Measurements from ENCODE around the gene LTBP1. TPM values are rescaled to one million over a fixed set of nuclear protein-coding genes. Genes with fewer than 3 reads are reported as not detected.

LTBP1 gene
- total and polyA plus RNA-seq, 5 donors from 2014 or later, result 3.7 TPM; not detected in 4

DNA sequence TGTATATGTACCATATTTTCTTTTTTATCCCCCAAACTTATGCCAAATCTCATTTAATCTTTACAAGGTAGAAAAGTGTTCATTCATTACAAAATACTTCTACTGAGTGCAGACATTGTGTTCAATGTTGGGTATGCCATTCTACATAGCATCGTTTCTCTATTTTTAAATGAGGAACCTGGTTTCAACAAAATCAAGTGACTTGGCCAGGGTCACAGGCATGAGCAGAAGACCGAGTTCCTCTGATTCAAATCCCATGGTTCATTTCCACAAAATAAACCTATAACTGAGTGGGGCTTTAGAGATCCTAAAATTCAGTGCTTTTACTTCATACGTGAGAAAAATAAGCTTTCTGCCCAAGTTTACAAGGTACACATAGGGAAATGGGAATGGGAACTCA lies 448.3 kb downstream of the LTBP1 start:
- Histone ChIP-seq H3K27me3 (ENCODE audit: control insufficient read depth, insufficient read depth, low read length) (no peaks in the 10 kb centered on the region), H3K36me3 (ENCODE audit: control insufficient read depth, insufficient read depth, low read length) (no peaks in the 10 kb centered on the region), H3K9me3 (ENCODE audit: control insufficient read depth in 2 of 2, low read length in 2 of 2) (no peaks in the 10 kb centered on the region), H3K4me3 (ENCODE audit: low read depth, low read length) (no peak overlapping the region), H3K4me1 (ENCODE audit: control insufficient read depth, insufficient read depth, low read length, poor library complexity, severe bottlenecking) (no peaks in the 10 kb centered on the region), H3K27ac (ENCODE audit: insufficient read depth, low read length, poor library complexity, severe bottlenecking) (no peak overlapping the region)
- Mint-ChIP-seq H3K4me1 (peaks cover 0 to 3% (median 0%) of the 10 kb centered on the region in 4 donors), H3K36me3 (no peaks in the 10 kb centered on the region), H3K9me3 (no peaks in the 10 kb centered on the region), H3K4me3 (no peak overlapping the region), H3K27ac (no peak overlapping the region), H3K27me3 (peaks cover 5% of the 10 kb centered on the region)
- ATAC-seq (ENCODE audit: low read depth in 2 of 2) (no peak), DNase-seq (no peak)

DNA sequence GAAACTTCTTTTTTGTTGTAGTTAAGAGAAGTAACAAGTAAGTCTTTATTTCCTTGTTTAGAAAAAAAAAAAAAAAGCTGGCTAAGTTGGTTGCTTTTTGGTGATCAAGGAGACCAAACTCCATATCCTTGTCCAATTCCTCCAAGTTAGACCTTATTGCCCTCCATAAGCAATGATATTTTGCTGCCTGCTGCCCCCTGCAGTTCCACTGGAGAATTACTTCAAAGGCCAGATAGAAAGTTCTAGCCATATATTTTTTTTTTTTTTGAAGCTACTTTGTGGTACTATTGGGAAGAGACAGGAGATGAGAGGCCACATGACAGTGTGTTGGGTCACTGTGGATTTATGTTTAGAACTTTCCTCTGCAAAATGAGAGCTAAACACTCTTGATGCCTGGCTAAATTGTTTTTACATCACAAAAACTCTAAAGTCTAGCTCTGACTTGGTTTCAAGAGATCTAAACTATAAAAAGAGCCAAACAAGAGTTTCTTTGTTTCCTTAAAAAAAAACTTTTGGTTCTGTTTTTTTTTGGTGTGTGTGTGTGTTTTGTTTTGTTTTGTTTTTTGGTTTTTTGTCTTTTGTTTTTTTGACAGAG lies 449.0 kb downstream of the LTBP1 start:
- ATAC-seq (ENCODE audit: low read depth in 2 of 2), result no peak
- H3K27me3 Mint-ChIP-seq, result peaks cover 5% of the 10 kb centered on the region
- peak in 2 of 3 donors; percentile 11 to 52 for DNase-seq

DNA sequence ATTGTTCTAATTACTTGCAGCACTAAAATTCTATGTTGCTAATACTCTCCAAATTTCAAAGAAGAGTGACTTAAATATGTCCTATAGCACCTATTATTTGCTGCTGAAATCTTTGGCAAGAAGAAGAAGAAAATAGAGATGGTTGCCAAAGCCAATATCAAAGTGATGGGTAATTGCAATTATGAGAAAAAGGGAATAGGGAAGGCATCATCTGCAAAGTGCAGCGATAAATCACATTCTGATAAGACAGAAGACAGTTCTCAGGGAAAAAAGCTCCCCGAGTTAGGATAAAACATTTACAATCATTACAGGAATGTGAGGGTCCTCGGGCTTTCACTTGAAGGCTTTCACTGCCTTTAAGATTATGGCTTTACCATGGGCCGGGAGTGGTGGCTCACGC lies 457.6 kb downstream of the LTBP1 start:
- Histone ChIP-seq H3K27me3 (ENCODE audit: control insufficient read depth, insufficient read depth, low read length) (peaks cover 1% of the 10 kb centered on the region), H3K9me3 (ENCODE audit: control insufficient read depth in 2 of 2, low read length in 2 of 2) (peaks cover 0 to 5% of the 10 kb centered on the region in 2 experiments), H3K4me1 (ENCODE audit: control insufficient read depth, insufficient read depth, low read length, poor library complexity, severe bottlenecking) (no peaks in the 10 kb centered on the region), H3K36me3 (ENCODE audit: control insufficient read depth, insufficient read depth, low read length) (no peaks in the 10 kb centered on the region), H3K4me3 (ENCODE audit: low read depth, low read length) (no peak overlapping the region), H3K27ac (ENCODE audit: insufficient read depth, low read length, poor library complexity, severe bottlenecking) (no peak overlapping the region)
- Mint-ChIP-seq H3K4me3 (no peak overlapping the region), H3K9me3 (peaks cover 0 to 10% (median 2%) of the 10 kb centered on the region in 7 donors), H3K27me3 (peaks cover 17% of the 10 kb centered on the region), H3K4me1 (no peaks in the 10 kb centered on the region), H3K36me3 (no peaks in the 10 kb centered on the region), H3K27ac (no peak overlapping the region)
- DNase-seq (no peak), ATAC-seq (ENCODE audit: low read depth in 2 of 2) (no peak)

More for the DNA sequence above, 449.0 kb downstream of the LTBP1 start:
- H3K9me3 Mint-ChIP-seq, result no peaks in the 10 kb centered on the region
- peaks cover 0 to 3% (median 0%) of the 10 kb centered on the region in 4 donors for H3K4me1 Mint-ChIP-seq
- no peak overlapping the region for H3K4me3 Mint-ChIP-seq
- no peaks in the 10 kb centered on the region for H3K9me3 ChIP-seq (ENCODE audit: control insufficient read depth in 2 of 2, low read length in 2 of 2)
- H3K4me1 ChIP-seq (ENCODE audit: control insufficient read depth, insufficient read depth, low read length, poor library complexity, severe bottlenecking), result no peaks in the 10 kb centered on the region
- H3K27ac Mint-ChIP-seq, result no peak overlapping the region
- no peak overlapping the region for H3K27ac ChIP-seq (ENCODE audit: insufficient read depth, low read length, poor library complexity, severe bottlenecking)
- no peaks in the 10 kb centered on the region for H3K27me3 ChIP-seq (ENCODE audit: control insufficient read depth, insufficient read depth, low read length)
- no peaks in the 10 kb centered on the region for H3K36me3 Mint-ChIP-seq
- no peak overlapping the region for H3K4me3 ChIP-seq (ENCODE audit: low read depth, low read length)
- no peaks in the 10 kb centered on the region for H3K36me3 ChIP-seq (ENCODE audit: control insufficient read depth, insufficient read depth, low read length)

DNA sequence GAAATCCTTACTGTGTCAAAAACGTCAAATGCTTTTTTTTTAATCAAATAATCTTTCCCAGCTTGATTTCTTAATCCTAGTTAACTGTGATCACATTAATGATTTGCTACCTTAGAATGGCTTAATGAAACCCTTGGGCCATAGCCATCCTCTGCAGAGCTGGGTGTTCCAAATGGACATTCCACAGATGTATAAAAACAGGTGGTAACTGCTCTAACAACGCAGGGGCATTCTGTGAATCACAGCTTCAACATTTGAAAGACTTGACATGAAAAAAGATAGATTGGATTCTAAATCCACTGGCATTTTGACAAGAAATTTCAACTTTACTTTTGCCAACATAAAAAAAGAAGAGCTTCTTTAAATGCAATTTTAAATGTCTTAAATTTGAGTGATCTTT lies 459.9 kb downstream of the LTBP1 start:
- DNase-seq (no peak), ATAC-seq (ENCODE audit: low read depth in 2 of 2) (no peak)
- H3K9me3 Mint-ChIP-seq, result peaks cover 0 to 10% (median 2%) of the 10 kb centered on the region in 7 donors
- no peak overlapping the region for H3K27ac Mint-ChIP-seq
- peaks cover 17% of the 10 kb centered on the region for H3K27me3 Mint-ChIP-seq
- H3K4me1 Mint-ChIP-seq, result no peaks in the 10 kb centered on the region
- Histone ChIP-seq H3K27me3 (ENCODE audit: control insufficient read depth, insufficient read depth, low read length) (peaks cover 4% of the 10 kb centered on the region), H3K27ac (ENCODE audit: insufficient read depth, low read length, poor library complexity, severe bottlenecking) (no peak overlapping the region), H3K36me3 (ENCODE audit: control insufficient read depth, insufficient read depth, low read length) (no peaks in the 10 kb centered on the region), H3K4me1 (ENCODE audit: control insufficient read depth, insufficient read depth, low read length, poor library complexity, severe bottlenecking) (no peaks in the 10 kb centered on the region), H3K9me3 (ENCODE audit: control insufficient read depth in 2 of 2, low read length in 2 of 2) (peaks cover 0 to 5% of the 10 kb centered on the region in 2 experiments), H3K4me3 (ENCODE audit: low read depth, low read length) (no peak overlapping the region)
- no peaks in the 10 kb centered on the region for H3K36me3 Mint-ChIP-seq
- H3K4me3 Mint-ChIP-seq, result no peak overlapping the region

DNA sequence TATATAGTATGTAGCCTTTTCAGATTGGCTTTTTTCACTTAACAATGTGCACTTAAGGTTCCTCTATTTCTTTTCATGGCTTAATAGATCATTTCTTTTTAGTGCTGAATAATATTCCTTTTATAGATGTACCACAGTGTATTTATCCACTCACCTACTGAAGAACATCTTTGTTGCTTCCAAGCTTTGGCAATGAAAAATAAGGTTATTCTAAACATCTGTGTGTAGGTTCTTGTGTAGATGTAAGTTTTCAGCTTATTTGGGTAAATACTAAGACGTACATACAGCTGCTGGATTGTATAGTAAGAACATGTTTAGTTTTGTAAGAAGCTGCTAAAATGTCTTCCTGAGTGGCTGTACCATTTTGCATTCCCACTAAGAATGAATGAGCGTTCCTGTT lies 461.4 kb downstream of the LTBP1 start:
- Mint-ChIP-seq H3K4me3 (no peak overlapping the region), H3K27ac (no peak overlapping the region), H3K36me3 (no peaks in the 10 kb centered on the region), H3K9me3 (peaks cover 0 to 10% (median 2%) of the 10 kb centered on the region in 7 donors), H3K27me3 (peaks cover 24% of the 10 kb centered on the region), H3K4me1 (no peaks in the 10 kb centered on the region)
- H3K27ac ChIP-seq (ENCODE audit: insufficient read depth, low read length, poor library complexity, severe bottlenecking), result no peak overlapping the region
- H3K36me3 ChIP-seq (ENCODE audit: control insufficient read depth, insufficient read depth, low read length), result no peaks in the 10 kb centered on the region
- peaks cover 0 to 5% of the 10 kb centered on the region in 2 experiments for H3K9me3 ChIP-seq (ENCODE audit: control insufficient read depth in 2 of 2, low read length in 2 of 2)
- ATAC-seq (ENCODE audit: low read depth in 2 of 2), result no peak
- peaks cover 4% of the 10 kb centered on the region for H3K27me3 ChIP-seq (ENCODE audit: control insufficient read depth, insufficient read depth, low read length)
- H3K4me3 ChIP-seq (ENCODE audit: low read depth, low read length), result no peak overlapping the region
- no peak for DNase-seq
- no peaks in the 10 kb centered on the region for H3K4me1 ChIP-seq (ENCODE audit: control insufficient read depth, insufficient read depth, low read length, poor library complexity, severe bottlenecking)

DNA sequence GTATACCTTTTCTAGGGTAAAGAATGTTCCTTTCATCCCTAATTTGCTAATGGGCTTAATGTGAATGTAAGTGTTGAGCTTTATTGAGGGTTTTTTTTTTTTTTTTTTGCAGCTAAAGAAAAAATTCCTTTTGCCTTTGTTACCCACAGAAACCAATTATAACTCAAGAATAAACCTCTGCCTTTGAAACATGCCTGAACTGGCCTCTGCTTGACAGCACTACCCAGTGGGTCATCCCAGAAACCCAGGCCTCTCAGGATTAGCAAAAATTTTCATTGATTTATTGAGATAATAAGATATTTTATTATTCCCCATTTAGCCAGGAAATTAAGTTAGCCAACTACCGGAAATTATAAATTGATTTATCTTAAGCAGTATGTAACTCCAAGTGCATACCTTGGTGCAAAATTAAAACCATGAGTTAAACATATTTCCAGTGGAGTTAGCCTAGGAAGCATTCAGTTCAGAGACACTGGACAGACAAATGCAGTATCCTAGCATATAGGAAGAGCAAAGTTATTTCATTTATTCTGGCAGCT lies 462.7 kb downstream of the LTBP1 start:
- peaks cover 25% of the 10 kb centered on the region for H3K27me3 Mint-ChIP-seq
- no peaks in the 10 kb centered on the region for H3K36me3 Mint-ChIP-seq
- no peak overlapping the region for H3K27ac ChIP-seq (ENCODE audit: insufficient read depth, low read length, poor library complexity, severe bottlenecking)
- peaks cover 4% of the 10 kb centered on the region for H3K27me3 ChIP-seq (ENCODE audit: control insufficient read depth, insufficient read depth, low read length)
- H3K4me1 Mint-ChIP-seq, result no peaks in the 10 kb centered on the region
- peaks cover 0 to 5% of the 10 kb centered on the region in 2 experiments for H3K9me3 ChIP-seq (ENCODE audit: control insufficient read depth in 2 of 2, low read length in 2 of 2)
- H3K36me3 ChIP-seq (ENCODE audit: control insufficient read depth, insufficient read depth, low read length), result no peaks in the 10 kb centered on the region
- DNase-seq (no peak), ATAC-seq (ENCODE audit: low read depth in 2 of 2) (no peak)
- H3K4me3 Mint-ChIP-seq, result no peak overlapping the region
- H3K9me3 Mint-ChIP-seq, result peaks cover 0 to 10% (median 2%) of the 10 kb centered on the region in 7 donors
- H3K4me3 ChIP-seq (ENCODE audit: low read depth, low read length), result no peak overlapping the region
- H3K27ac Mint-ChIP-seq, result no peak overlapping the region
- H3K4me1 ChIP-seq (ENCODE audit: control insufficient read depth, insufficient read depth, low read length, poor library complexity, severe bottlenecking), result no peaks in the 10 kb centered on the region

DNA sequence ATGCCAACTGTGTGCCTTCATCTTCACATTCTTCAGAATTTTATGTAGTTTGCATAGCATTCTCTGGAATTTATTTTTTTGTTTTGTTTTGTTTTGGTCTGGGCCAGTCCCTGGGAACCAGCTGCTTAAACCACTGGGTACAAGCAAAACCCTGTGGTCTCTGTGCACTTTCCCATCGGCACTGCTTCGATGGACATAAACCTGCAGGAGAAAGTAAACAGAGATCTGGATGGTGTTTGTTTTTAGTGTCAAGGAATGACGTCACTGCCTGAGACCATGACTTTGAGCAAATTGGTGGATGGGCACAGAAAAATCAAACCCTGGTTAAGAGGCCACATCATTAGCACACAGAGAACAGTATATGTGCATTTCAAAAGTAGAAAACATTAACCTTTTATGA lies 465.0 kb downstream of the LTBP1 start:
- Histone ChIP-seq H3K9me3 (ENCODE audit: control insufficient read depth in 2 of 2, low read length in 2 of 2) (peaks cover 0 to 5% of the 10 kb centered on the region in 2 experiments), H3K36me3 (ENCODE audit: control insufficient read depth, insufficient read depth, low read length) (no peaks in the 10 kb centered on the region), H3K27me3 (ENCODE audit: control insufficient read depth, insufficient read depth, low read length) (peaks cover 4% of the 10 kb centered on the region), H3K27ac (ENCODE audit: insufficient read depth, low read length, poor library complexity, severe bottlenecking) (no peak overlapping the region), H3K4me1 (ENCODE audit: control insufficient read depth, insufficient read depth, low read length, poor library complexity, severe bottlenecking) (no peaks in the 10 kb centered on the region), H3K4me3 (ENCODE audit: low read depth, low read length) (no peak overlapping the region)
- Mint-ChIP-seq H3K27ac (no peak overlapping the region), H3K9me3 (peaks cover 0 to 10% (median 2%) of the 10 kb centered on the region in 7 donors), H3K4me3 (no peak overlapping the region), H3K4me1 (no peaks in the 10 kb centered on the region), H3K36me3 (no peaks in the 10 kb centered on the region), H3K27me3 (peaks cover 24% of the 10 kb centered on the region)
- no peak for DNase-seq
- ATAC-seq (ENCODE audit: low read depth in 2 of 2), result no peak

DNA sequence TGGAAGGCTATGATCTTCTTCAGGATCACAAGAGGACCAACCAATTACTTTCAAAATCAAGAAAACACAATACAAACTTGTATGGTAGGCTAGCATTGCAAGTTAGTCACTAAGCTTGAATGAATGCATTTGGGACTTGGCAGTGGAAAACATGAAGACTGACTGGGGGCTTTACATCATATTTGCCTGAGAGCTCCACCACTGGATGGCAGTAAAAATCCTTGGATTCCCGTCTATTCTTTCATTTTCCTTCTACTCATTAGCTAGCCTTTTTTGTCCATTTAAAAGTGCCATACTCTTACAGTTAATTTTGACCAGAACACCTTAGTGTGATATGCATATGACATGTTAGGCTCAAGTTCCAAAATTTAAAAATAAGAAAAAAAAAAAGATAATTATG lies 466.2 kb downstream of the LTBP1 start:
- Histone ChIP-seq H3K9me3 (ENCODE audit: control insufficient read depth in 2 of 2, low read length in 2 of 2) (peaks cover 0 to 5% of the 10 kb centered on the region in 2 experiments), H3K36me3 (ENCODE audit: control insufficient read depth, insufficient read depth, low read length) (no peaks in the 10 kb centered on the region), H3K4me1 (ENCODE audit: control insufficient read depth, insufficient read depth, low read length, poor library complexity, severe bottlenecking) (no peaks in the 10 kb centered on the region), H3K27me3 (ENCODE audit: control insufficient read depth, insufficient read depth, low read length) (peaks cover 4% of the 10 kb centered on the region), H3K27ac (ENCODE audit: insufficient read depth, low read length, poor library complexity, severe bottlenecking) (no peak overlapping the region), H3K4me3 (ENCODE audit: low read depth, low read length) (no peak overlapping the region)
- H3K36me3 Mint-ChIP-seq, result no peaks in the 10 kb centered on the region
- DNase-seq (no peak), ATAC-seq (ENCODE audit: low read depth in 2 of 2) (no peak)
- no peak overlapping the region for H3K27ac Mint-ChIP-seq
- no peaks in the 10 kb centered on the region for H3K4me1 Mint-ChIP-seq
- H3K27me3 Mint-ChIP-seq, result peaks cover 18% of the 10 kb centered on the region
- peaks cover 0 to 8% (median 1%) of the 10 kb centered on the region in 7 donors for H3K9me3 Mint-ChIP-seq
- H3K4me3 Mint-ChIP-seq, result no peak overlapping the region
